ENCODE measurements around the gene HOXD1.

DNA sequence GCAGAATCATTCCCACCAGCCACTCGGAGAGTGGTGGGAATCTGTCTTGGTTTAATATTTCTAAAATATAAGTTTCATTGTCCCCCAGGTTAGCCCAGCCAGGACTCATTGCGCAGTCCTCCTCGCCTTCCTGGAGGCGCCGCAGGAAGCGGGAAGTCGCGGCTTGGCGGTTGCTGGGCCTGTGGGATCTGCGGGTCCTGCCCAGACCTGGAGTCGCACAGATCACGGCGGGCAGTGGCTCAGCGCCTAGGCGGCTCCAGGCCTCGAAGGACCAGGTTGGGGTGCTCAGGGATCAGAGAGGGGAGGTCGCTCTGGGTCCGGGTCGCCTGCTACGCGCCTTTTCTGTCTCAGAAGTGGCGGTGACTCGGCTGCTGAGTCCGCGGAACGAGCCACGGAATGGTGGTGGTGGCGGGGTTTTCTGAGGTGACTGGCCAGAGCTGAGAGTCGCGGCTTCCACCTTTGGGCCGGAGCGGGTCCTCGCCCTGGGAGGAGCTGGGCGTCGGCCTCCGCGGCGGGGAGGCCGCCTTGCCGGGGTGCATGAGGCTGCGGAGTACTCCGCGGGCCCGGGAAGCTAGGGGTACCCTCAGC is 28.7 kb upstream of the HOXD1 start:
- TF ChIP-seq, protein P1, sequence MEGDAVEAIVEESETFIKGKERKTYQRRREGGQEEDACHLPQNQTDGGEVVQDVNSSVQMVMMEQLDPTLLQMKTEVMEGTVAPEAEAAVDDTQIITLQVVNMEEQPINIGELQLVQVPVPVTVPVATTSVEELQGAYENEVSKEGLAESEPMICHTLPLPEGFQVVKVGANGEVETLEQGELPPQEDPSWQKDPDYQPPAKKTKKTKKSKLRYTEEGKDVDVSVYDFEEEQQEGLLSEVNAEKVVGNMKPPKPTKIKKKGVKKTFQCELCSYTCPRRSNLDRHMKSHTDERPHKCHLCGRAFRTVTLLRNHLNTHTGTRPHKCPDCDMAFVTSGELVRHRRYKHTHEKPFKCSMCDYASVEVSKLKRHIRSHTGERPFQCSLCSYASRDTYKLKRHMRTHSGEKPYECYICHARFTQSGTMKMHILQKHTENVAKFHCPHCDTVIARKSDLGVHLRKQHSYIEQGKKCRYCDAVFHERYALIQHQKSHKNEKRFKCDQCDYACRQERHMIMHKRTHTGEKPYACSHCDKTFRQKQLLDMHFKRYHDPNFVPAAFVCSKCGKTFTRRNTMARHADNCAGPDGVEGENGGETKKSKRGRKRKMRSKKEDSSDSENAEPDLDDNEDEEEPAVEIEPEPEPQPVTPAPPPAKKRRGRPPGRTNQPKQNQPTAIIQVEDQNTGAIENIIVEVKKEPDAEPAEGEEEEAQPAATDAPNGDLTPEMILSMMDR (conservative IDR thresholded peaks at IDR 0.05; ENCODE audit: low read length), result no peak
- no peak for TF ChIP-seq EZH2phosphoT487 (IDR thresholded peaks at IDR 0.05; ENCODE audit: borderline replicate concordance, low read depth, low read length)
